H1 (cell line): ENCODE results near the gene KRT84. TPM values are rescaled to one million over a fixed set of nuclear protein-coding genes. Genes with fewer than 3 reads are reported as not detected.

Experiments used
- YY1 ChIP-seq: IDR thresholded peaks from 2 replicates; pipeline ENCODE4 v1.6.1; 2011; ENCODE audit warnings: low read depth, mild to moderate bottlenecking, low read length
- polyA plus RNA-seq, 7 experiments: library from polyadenylated mRNA; depleted of rRNA in 3 of 7; stranded (reverse) in 5 of 7; unstranded in 2 of 7; fragments of >200 nt in 5 of 7; fragments of 200-250 nt in 2 of 7; gene quantifications; 1 replicate in 5 of 7; 2 replicates in 1 of 7; 4 replicates in 1 of 7; pipeline versions ENCODE4 v1.2.1 to v1.2.3, GENCODE V29; 2011 to 2013; ENCODE audit warnings: missing spikeins in 2 of 7, mixed read lengths in 2 of 7
- total RNA-seq: library from RNA; stranded (reverse); fragmentation: NEBNext Ultra II Directional; extraction: Animal tissue kit (Norgen Biotek cat#: 25700); gene quantifications from 2 replicates; pipeline ENCODE4 v1.2.1, GENCODE V29; 2021

KRT84 gene
- total and polyA plus RNA-seq, 2 of the 8 experiments (the other 6 are each of a cell fraction or from before 2014, with no cell fraction given) = not detected

GRCh38 chr12:52352951-52353350, 32.5 kb downstream of the KRT84 start (continued):
- TF ChIP-seq YY1 = no peak
